GM12878 (cell line): ENCODE data around the gene USP36. TPM values are rescaled to one million over a fixed set of nuclear protein-coding genes. Genes with fewer than 3 reads are reported as not detected.

ENCODE experiments used
- ASH2L ChIP-seq: fragments of 300-600, 200-600 bp; sonication (generic); IDR thresholded peaks from 2 replicates; pipeline ENCODE4 v1.6.1; 2017; ENCODE audit warnings: low read depth, mild to moderate bottlenecking, borderline replicate concordance
- CBX3 ChIP-seq: fragments of 200-600 bp; sonication (generic); IDR thresholded peaks from 2 replicates; pipeline ENCODE4 v1.6.1; 2016; ENCODE audit warnings: low read depth, borderline replicate concordance
- CHD2 ChIP-seq: IDR thresholded peaks from 2 replicates; pipeline ENCODE4 v1.6.1; 2011; ENCODE audit warnings: low read depth, low read length, improper control_type of control experiment, borderline replicate concordance
- CHD4 ChIP-seq: fragments of 200-600 bp; sonication (generic); IDR thresholded peaks from 2 replicates; pipeline ENCODE4 v1.6.1; 2016; ENCODE audit warnings: mild to moderate bottlenecking
- ELK1 ChIP-seq: IDR thresholded peaks from 2 replicates; pipeline ENCODE4 v1.6.1; 2012; ENCODE audit warnings: low read depth, low read length, improper control_type of control experiment
- EZH2 ChIP-seq: IDR thresholded peaks from 2 replicates; pipeline ENCODE4 v1.6.1; 2012; ENCODE audit warnings: low read depth, mild to moderate bottlenecking, control low read depth, inconsistent platforms, low read length, borderline replicate concordance; ENCODE audit not compliant: control insufficient read depth
- GABPA ChIP-seq: IDR thresholded peaks from 2 replicates; pipeline ENCODE4 v1.6.1; 2014; ENCODE audit warnings: antibody characterized with exemption, low read depth, mild to moderate bottlenecking, inconsistent platforms
- MTA2 ChIP-seq: fragments of 450-650 bp; IDR thresholded peaks from 2 replicates; pipeline ENCODE4 v1.6.1; 2016; ENCODE audit warnings: low read depth, mild to moderate bottlenecking, moderate library complexity
- MXI1 ChIP-seq: fragments of 150-350 bp; IDR thresholded peaks from 2 replicates; pipeline ENCODE4 v1.6.1; 2011; ENCODE audit warnings: low read depth, mild to moderate bottlenecking, inconsistent platforms, low read length, improper control_type of control experiment
- NFIC ChIP-seq: IDR thresholded peaks from 2 replicates; pipeline ENCODE4 v1.6.1; 2012; ENCODE audit warnings: low read depth, mild to moderate bottlenecking, inconsistent platforms, low read length, moderate library complexity
- PAX5 ChIP-seq: IDR thresholded peaks from 2 replicates; pipeline ENCODE4 v1.6.1; 2011; ENCODE audit warnings: low read depth, low read length, borderline replicate concordance
- POU2F2 ChIP-seq: IDR thresholded peaks from 3 replicates; pipeline ENCODE4 v1.6.1; 2011; ENCODE audit warnings: low read depth, mild to moderate bottlenecking, low read length, borderline replicate concordance
- SKIL ChIP-seq: fragments of 450-650 bp; IDR thresholded peaks from 2 replicates; pipeline ENCODE4 v1.6.1; 2017; ENCODE audit warnings: mild to moderate bottlenecking, low read depth, inconsistent platforms; ENCODE audit not compliant: poor library complexity, severe bottlenecking
- SP1 ChIP-seq: IDR thresholded peaks from one replicate; pipeline ENCODE4 v1.6.1; 2011; ENCODE audit warnings: low read depth, low read length
- TCF12 ChIP-seq: IDR thresholded peaks from 2 replicates; pipeline ENCODE4 v1.6.1; 2011; ENCODE audit warnings: low read depth, mild to moderate bottlenecking, low read length
- YY1 ChIP-seq: IDR thresholded peaks from 2 replicates; pipeline ENCODE4 v1.6.1; 2011; ENCODE audit warnings: low read depth, mild to moderate bottlenecking, low read length
- ZNF622 ChIP-seq: fragments of 450-650 bp; IDR thresholded peaks from 2 replicates; pipeline ENCODE4 v1.6.1; 2017; ENCODE audit warnings: mild to moderate bottlenecking, inconsistent platforms
- polyA plus RNA-seq, 11 experiments: library from polyadenylated mRNA; depleted of rRNA in 4 of 11; unstranded in 6 of 11; stranded (reverse) in 5 of 11; fragments of >200 nt; fragmentation: Nextera tagmentation in 4 of 11; fragmentation: Illumina TruSeq in 1 of 11; extraction: Ambion mirVana in 4 of 11; extraction: Trizol in 1 of 11; gene quantifications; 1 replicate in 1 of 11; 2 replicates in 10 of 11; pipeline versions ENCODE4 v1.2.1 to v1.2.3, GENCODE V29; 2011 to 2016; ENCODE audit warnings: inconsistent platforms in 2 of 11, missing spikeins in 2 of 11, low read depth in 1 of 11
- total RNA-seq, 4 experiments: library from RNA; depleted of rRNA in 3 of 4; stranded (reverse); fragments of >200 nt in 3 of 4; fragmentation: Illumina TruSeq in 1 of 4; extraction: Trizol in 1 of 4; gene quantifications; 2 replicates each; pipeline versions ENCODE4 v1.2.1 to v1.2.3, GENCODE V29; 2013 to 2021
- TF ChIP-seq, protein P1 (sequence below): fragments of 450-650 bp; IDR thresholded peaks from 2 replicates; pipeline ENCODE4 v1.6.1; 2014; ENCODE audit warnings: mild to moderate bottlenecking
- TF ChIP-seq, protein P2 (sequence below): IDR thresholded peaks from 2 replicates; pipeline ENCODE4 v1.6.1; 2011; ENCODE audit warnings: borderline replicate concordance, low read depth, mild to moderate bottlenecking, moderate library complexity, mixed read lengths, low read length; ENCODE audit not compliant: insufficient read depth; ENCODE audit errors: extremely low read length
- TF ChIP-seq, protein P3 (sequence below): fragments of 450-650 bp; conservative IDR thresholded peaks from 2 replicates; pipeline ENCODE4 v1.6.1; 2017; ENCODE audit warnings: mild to moderate bottlenecking, moderate library complexity
- TF ChIP-seq, protein P4 (sequence below): fragments of 450-650 bp; IDR thresholded peaks from 2 replicates; pipeline ENCODE4 v1.6.1; 2017; ENCODE audit warnings: antibody characterized with exemption, mild to moderate bottlenecking, moderate library complexity

Gene USP36
- total and polyA plus RNA-seq, 10 of the 15 experiments (the other 5 are each of a cell fraction or from before 2014, with no cell fraction given) = 7.2 to 65.7 (median 33.6) TPM

GRCh38 chr17:78779850-78780249 is 60.8 kb downstream of the USP36 start (continued):
- TF ChIP-seq SKIL = no peak
- TF ChIP-seq SP1 = no peak
- TF ChIP-seq, protein P1, sequence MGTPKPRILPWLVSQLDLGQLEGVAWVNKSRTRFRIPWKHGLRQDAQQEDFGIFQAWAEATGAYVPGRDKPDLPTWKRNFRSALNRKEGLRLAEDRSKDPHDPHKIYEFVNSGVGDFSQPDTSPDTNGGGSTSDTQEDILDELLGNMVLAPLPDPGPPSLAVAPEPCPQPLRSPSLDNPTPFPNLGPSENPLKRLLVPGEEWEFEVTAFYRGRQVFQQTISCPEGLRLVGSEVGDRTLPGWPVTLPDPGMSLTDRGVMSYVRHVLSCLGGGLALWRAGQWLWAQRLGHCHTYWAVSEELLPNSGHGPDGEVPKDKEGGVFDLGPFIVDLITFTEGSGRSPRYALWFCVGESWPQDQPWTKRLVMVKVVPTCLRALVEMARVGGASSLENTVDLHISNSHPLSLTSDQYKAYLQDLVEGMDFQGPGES = no peak
- no peak for TF ChIP-seq NFIC
- TF ChIP-seq CHD2 = no peak
- TF ChIP-seq EZH2 = no peak
- TF ChIP-seq MXI1 = peak; percentile 63; the same call in 1 of the 2 replicates
- no peak for TF ChIP-seq ELK1
- TF ChIP-seq, protein P2, sequence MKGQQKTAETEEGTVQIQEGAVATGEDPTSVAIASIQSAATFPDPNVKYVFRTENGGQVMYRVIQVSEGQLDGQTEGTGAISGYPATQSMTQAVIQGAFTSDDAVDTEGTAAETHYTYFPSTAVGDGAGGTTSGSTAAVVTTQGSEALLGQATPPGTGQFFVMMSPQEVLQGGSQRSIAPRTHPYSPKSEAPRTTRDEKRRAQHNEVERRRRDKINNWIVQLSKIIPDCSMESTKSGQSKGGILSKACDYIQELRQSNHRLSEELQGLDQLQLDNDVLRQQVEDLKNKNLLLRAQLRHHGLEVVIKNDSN = no peak
- TF ChIP-seq POU2F2 = no peak
- TF ChIP-seq ASH2L = no peak
- no peak for TF ChIP-seq GABPA
- TF ChIP-seq CHD4 = no peak
- TF ChIP-seq TCF12 = no peak
- TF ChIP-seq, protein P3, sequence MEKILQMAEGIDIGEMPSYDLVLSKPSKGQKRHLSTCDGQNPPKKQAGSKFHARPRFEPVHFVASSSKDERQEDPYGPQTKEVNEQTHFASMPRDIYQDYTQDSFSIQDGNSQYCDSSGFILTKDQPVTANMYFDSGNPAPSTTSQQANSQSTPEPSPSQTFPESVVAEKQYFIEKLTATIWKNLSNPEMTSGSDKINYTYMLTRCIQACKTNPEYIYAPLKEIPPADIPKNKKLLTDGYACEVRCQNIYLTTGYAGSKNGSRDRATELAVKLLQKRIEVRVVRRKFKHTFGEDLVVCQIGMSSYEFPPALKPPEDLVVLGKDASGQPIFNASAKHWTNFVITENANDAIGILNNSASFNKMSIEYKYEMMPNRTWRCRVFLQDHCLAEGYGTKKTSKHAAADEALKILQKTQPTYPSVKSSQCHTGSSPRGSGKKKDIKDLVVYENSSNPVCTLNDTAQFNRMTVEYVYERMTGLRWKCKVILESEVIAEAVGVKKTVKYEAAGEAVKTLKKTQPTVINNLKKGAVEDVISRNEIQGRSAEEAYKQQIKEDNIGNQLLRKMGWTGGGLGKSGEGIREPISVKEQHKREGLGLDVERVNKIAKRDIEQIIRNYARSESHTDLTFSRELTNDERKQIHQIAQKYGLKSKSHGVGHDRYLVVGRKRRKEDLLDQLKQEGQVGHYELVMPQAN = no peak
- TF ChIP-seq MTA2 = no peak
- TF ChIP-seq YY1 = no peak
- no peak for TF ChIP-seq CBX3
- TF ChIP-seq, protein P4, sequence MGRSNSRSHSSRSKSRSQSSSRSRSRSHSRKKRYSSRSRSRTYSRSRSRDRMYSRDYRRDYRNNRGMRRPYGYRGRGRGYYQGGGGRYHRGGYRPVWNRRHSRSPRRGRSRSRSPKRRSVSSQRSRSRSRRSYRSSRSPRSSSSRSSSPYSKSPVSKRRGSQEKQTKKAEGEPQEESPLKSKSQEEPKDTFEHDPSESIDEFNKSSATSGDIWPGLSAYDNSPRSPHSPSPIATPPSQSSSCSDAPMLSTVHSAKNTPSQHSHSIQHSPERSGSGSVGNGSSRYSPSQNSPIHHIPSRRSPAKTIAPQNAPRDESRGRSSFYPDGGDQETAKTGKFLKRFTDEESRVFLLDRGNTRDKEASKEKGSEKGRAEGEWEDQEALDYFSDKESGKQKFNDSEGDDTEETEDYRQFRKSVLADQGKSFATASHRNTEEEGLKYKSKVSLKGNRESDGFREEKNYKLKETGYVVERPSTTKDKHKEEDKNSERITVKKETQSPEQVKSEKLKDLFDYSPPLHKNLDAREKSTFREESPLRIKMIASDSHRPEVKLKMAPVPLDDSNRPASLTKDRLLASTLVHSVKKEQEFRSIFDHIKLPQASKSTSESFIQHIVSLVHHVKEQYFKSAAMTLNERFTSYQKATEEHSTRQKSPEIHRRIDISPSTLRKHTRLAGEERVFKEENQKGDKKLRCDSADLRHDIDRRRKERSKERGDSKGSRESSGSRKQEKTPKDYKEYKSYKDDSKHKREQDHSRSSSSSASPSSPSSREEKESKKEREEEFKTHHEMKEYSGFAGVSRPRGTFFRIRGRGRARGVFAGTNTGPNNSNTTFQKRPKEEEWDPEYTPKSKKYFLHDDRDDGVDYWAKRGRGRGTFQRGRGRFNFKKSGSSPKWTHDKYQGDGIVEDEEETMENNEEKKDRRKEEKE = no peak
- TF ChIP-seq PAX5 = no peak
- TF ChIP-seq ZNF622 = no peak
